Measurements from ENCODE around the gene AKNA.
"Not testable (repeated sequence)": the region's sequence is repeated elsewhere in the genome, so short reads cannot be mapped to it uniquely, and the experiment has no call there.

The AKNA gene

GRCh38 chr9:114335745-114336144 lies 52.0 kb downstream of the AKNA start:
- no peak for DNase-seq

GRCh38 chr9:114334490-114334889 lies 53.3 kb downstream of the AKNA start:
- no peak for DNase-seq

GRCh38 chr9:114333718-114334117 lies 54.1 kb downstream of the AKNA start:
- not testable (repeated sequence) for DNase-seq

- not testable (repeated sequence) for DNase-seq
Observed at GRCh38 chr9:114332474-114333040, 55.2 kb downstream of the AKNA start.

GRCh38 chr9:114331229-114332195 lies 56.3 kb downstream of the AKNA start:
- DNase-seq: not testable (repeated sequence)

- no peak for DNase-seq
Observed at GRCh38 chr9:114330636-114331035, 57.1 kb downstream of the AKNA start.

GRCh38 chr9:114329625-114330022 lies 58.2 kb downstream of the AKNA start, which contains the start of gene ORM2:
ORM2 (plus strand) TSS chr9:114329869; CDS start chr9:114329905, 36 bp downstream.
- DNase-seq: not testable (repeated sequence)

GRCh38 chr9:114328937-114329624 lies 58.7 kb downstream of the AKNA start:
- not testable (repeated sequence) for DNase-seq

- DNase-seq: not testable (repeated sequence)
Observed at GRCh38 chr9:114328357-114328820, 59.4 kb downstream of the AKNA start.

- no peak for DNase-seq
Observed at GRCh38 chr9:114327749-114328148, 60.0 kb downstream of the AKNA start.

- DNase-seq: not testable (repeated sequence)
Observed at GRCh38 chr9:114325684-114326254, 62.0 kb downstream of the AKNA start.

GRCh38 chr9:114324965-114325364 lies 62.8 kb downstream of the AKNA start:
- DNase-seq: not testable (repeated sequence)

- no peak for DNase-seq
Observed at GRCh38 chr9:114324492-114324891, 63.3 kb downstream of the AKNA start.

GRCh38 chr9:114323849-114324248 lies 63.9 kb downstream of the AKNA start:
- not testable (repeated sequence) for DNase-seq

GRCh38 chr9:114322831-114323531 lies 64.8 kb downstream of the AKNA start, which contains the start of gene ORM1:
ORM1 (plus strand) TSS chr9:114323098; CDS start chr9:114323134, 36 bp downstream.
- DNase-seq: not testable (repeated sequence)

GRCh38 chr9:114322160-114322818 lies 65.5 kb downstream of the AKNA start:
- DNase-seq: not testable (repeated sequence)

- no peak for DNase-seq
Observed at GRCh38 chr9:114321759-114322158, 66.0 kb downstream of the AKNA start.

GRCh38 chr9:114320710-114321109 lies 67.1 kb downstream of the AKNA start:
- not testable (repeated sequence) for DNase-seq

- DNase-seq: no peak
Observed at GRCh38 chr9:114319147-114319546, 68.6 kb downstream of the AKNA start.

GRCh38 chr9:114318416-114318815 lies 69.4 kb downstream of the AKNA start:
- DNase-seq: no peak

- no peak for DNase-seq
Observed at GRCh38 chr9:114317665-114318357, 70.0 kb downstream of the AKNA start.

Data from COR-L47 (cell line).